SIG-M5 (cell line): ENCODE data around the gene SERPINB13.
"Not testable (repeated sequence)": the region's sequence is repeated elsewhere in the genome, so short reads cannot be mapped to it uniquely, and the experiment has no call there.

Source experiments
- DNase-seq: peaks from one replicate; lab custom pipeline; 2025; lab: John Stamatoyannopoulos, UW

Gene SERPINB13

DNA sequence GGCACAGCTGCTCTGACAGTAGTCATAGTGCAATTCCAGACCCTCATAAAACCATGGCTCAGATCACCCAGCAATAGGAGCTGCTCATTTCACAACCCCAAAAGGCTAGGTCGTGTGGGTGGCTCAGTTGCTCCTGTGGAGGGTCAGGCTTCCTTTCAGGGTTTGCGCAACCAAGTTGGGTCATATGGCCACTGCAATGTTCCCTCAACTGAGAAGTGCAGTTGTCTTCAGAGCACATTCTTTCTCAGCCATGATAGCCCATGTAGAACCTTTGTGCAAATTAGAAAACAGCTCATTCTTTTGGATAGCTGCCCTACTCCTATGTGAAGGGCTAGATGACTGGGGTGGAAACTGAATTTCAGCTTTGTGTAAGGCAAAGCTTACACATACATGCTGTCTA lies 3.2 kb downstream of the SERPINB13 start:
- DNase-seq = peak; percentile 63

DNA sequence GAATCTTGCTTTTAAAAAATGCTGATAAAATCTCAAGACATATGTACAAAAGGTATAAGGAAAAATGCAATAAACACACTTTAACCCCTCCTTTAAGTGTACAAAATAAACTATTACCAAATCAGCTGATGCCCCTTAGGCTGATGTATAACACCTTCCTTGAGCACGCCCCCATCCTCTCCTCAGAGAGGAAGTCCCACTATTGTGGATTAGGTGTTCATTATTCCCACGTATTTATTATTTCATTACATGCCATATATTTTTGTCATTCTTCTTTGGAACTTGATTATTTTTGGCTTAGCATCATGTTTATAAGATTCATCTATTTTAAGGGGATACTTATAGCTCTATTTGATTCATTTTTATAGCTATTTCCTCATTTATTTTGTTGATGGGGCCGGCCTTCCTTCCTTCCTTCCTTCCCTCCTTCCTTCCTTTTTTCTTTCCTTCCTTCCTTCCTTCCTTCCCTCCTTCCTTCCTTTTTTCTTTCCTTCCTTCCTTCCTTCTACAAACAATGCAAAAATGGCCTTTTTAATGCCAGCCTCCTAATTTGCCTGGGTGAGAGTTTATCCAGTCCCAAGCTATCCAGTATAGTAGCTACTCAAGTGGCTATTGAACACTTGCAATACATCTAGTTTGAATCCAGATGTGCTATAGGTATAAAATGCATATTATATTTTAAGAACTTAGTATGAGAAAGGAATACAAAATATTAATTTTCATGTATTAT lies 4.0 kb downstream of the SERPINB13 start:
- no peak for DNase-seq

DNA sequence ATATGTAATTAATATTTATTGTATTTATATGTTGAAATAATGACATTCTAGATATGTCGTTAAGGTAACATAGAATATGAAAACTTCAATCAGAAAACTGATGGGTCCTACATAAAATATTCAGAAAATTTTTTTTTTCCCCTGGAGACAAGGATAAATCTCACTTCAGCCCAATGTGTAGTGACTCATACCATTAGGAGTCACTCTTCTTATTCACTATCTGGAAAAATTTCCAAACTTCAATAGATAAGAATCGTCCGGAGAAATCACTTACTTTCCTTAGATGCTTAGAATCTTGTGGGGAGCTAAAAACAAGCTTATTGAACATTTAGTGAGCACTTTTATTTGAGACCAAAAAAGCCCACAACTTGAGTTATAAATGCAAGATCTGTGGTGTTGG lies 4.6 kb downstream of the SERPINB13 start:
- no peak for DNase-seq

DNA sequence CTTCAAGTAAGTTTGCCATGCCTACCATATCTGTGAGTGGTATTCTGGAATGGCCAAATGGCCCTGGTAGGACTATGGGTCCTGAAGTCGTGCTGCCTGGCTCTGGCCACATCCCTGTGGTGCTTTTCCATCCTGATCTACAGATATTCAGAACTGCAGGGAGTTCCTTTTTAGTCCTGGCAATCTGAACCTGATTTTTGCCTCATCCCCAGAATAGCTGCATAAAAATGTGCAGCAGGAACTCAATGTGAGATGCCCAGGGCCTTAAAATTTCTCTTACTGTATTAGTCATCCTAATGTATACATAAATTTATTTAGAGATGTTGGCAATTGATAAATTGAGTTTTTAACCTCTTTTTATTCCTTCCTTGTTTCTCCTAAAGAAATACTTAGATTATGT lies 5.3 kb downstream of the SERPINB13 start:
- no peak for DNase-seq

DNA sequence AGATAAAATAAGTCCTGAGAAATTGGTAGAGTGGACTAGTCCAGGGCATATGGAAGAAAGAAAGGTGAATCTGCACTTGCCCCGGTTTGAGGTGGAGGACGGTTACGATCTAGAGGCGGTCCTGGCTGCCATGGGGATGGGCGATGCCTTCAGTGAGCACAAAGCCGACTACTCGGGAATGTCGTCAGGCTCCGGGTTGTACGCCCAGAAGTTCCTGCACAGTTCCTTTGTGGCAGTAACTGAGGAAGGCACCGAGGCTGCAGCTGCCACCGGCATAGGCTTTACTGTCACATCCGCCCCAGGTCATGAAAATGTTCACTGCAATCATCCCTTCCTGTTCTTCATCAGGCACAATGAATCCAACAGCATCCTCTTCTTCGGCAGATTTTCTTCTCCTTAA lies 9.8 kb downstream of the SERPINB13 start:
- DNase-seq = no peak

DNA sequence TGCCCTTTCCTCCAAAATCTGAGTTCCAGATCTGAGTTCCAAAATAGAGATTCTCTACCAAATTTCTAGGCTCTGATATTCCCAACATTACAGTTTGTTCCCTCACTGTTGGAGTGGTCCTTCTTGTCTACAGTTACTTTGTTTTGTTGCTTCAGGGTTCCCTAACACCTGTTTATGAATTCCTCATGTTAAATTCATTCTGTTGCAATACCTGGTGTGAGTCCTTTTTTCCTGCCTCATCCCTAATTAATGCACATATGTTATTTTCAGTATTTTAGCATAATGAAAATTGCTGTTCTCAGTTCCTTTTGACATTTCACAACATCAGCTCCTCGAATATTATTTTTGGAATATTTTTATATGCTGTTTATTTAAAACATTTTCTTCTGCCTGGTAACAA lies 16.2 kb downstream of the SERPINB13 start:
- DNase-seq = no peak

DNA sequence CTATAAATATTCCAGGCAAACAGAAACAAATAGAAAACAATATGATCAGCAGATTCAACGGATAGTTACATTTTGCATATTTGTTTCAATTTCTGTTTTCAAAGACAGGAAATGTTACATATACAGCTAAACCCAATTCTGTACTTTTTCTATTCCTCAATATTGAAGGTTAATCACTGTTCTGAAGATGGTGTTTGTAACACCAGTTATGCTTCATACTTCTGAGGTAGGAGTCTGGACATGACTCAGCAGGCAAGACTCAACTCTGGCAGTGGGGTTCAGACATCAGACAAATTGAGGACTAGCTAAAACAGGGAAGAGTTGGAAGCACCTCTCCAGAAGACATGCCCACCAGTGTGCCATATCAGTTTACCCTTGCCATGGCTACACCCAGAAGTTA lies 16.6 kb downstream of the SERPINB13 start:
- DNase-seq = no peak

DNA sequence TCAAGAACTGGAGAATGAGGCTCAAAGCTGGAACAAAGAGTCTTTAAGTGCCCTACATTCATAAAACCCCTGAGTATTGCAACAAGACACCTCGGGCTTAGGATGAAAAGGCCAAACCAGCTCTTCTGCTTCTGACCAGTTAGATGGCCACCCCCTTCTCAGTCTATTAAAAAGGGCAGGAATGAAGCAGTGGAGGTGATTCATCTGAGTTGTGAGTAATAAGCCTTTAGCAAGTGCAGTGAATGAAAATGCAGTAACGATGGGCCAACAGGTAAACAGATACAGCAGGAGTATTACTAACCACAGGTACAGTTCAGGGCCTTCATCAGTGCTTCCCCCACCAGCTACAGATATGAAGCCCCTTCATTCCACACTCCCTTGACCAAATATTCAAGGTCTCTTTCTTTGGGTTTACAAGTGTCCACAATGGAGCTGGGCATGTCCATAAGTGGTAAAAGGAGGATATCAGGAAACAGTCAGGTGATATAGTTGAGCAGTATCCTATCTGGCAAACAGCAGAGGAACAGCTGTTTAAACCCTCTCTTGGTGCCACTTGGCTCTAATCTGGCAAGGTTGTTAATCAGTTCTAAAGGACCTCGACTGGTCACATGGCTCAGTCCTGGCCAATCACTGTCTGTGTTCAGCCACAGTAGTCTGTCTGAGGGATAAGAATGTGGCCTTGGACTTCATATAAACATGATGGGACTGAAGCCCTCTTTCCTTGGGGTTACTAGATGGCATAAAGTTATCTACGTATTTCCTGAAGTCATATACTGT lies 17.8 kb downstream of the SERPINB13 start:
- DNase-seq = no peak

DNA sequence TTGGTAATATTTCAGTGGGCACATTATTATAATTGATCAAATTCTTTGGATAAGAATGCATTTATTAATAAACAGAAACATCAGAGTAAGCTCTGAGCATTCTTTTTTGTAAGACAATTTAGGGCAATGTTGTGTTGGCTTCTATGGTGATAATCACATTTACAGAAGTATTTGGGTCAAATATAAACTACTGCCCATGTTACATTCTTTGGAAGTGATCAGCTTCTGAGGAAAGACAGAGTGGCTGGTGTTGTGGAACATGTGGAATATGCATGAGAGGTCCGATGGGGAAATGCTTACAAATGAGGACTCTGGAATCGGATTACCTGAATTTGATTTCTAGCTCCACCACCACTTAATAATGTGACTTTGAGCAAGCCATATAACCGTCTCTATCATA lies 19.4 kb downstream of the SERPINB13 start:
- DNase-seq = no peak

DNA sequence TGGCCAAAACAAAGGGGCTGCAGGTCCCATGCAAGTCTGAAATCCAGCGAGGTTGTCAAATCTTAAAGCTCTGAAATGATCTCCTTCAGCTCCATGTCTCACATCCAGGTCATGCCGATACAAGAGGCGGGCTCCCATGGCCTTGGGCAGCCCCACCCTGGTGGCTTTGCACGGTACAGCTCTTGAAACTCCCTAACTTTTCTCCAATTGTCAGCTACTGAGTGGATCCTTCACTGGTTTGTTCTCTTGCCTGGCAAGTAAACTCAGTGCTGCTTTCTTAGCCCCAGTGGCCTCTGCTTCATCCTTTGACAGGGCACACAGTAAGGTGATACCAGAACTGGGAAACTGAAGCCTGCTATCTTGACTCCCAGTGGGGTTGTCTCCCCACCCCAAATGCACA lies 26.3 kb downstream of the SERPINB13 start:
- DNase-seq = no peak

DNA sequence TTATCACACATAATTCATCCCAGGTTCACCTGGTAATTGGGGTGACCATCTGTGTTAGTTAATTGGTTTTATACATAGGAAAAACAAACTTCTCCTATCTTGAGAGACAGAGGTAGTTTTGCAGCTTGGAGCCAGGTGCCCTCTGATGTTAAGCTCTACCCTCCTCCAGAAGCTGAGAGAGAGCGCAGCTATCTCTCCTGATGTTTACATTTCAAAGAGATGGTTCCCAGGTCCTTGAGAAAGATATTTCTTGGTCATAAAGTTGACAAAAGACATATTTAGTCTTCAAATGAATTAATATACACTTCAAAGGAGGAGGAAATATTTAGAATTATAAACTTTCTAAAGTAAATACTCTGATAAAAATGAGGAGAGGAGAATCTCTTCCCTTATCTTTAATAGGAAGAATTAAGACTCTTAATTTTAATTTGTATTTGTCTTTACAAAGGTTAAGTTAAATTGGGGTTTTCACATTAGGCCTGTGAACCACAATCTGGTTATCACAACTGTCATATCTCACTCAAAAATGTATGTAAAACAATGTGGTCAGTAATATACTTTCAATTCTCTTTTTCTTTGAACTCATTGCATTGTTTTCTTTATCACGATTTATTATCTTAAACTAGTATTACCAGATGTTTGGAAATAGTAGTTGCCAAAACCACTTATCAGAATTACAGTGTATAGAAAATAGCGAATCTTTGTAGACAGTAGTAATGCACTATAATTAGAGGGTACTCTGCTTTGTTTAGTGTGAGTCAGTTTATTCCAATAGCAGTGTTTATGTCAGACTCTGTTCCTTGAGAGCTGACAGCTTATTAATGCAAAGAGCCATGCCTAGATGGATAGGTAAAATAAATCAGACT lies 30.1 kb downstream of the SERPINB13 start:
- no peak for DNase-seq

DNA sequence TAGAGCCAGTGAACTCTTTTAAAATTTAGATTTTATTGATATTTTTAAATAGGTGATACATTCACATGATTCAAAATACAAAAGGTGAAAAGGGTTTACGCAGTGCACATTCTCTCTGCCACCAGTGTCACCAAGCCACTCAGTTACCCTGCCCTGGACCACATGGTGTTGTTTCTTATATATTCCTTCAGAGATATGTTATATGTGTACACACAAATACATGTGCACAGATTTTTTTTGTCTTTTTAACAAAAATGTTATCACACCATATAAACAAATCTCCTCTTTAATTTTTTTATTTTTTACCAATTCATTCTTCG lies 30.7 kb downstream of the SERPINB13 start:
- no peak for DNase-seq

DNA sequence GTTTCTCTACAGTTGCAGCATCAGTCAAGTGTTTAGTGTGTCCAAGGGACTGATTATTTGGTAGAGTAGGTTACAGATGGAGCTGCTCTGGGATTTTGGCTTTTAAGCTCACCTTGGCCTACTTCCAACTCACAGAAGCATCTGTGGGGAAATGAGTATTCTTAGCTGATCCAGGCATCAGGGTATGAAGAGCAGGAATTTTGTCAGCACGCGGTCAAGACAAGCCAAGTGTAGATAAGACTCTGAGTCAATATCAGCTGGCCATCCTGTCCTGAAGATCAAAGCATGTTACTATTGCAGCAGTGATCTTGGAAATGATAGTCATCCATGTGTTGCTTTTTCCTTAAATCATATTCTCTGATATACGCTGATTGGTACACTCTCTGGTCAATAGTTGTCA lies 32.5 kb downstream of the SERPINB13 start:
- DNase-seq = no peak

DNA sequence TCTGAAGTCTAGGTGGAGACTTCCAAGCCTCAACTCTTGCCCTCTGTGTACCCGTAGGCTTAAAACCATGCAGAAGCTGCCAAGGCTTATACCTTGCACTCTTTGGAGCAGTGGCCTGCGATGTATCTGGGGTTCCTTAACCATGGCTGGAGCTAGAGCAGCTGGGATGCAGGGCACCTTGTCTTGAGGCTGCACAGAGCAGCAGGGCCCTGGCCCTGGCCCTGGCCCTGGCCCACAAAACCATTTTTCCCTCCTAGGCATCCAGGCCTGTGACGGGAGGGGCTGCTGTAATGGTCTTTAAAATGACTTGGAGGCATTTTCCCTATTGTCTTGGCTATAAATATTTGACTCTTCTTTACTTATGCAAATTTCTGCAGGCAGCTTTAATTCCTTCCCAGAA lies 37.7 kb downstream of the SERPINB13 start:
- DNase-seq = no peak

DNA sequence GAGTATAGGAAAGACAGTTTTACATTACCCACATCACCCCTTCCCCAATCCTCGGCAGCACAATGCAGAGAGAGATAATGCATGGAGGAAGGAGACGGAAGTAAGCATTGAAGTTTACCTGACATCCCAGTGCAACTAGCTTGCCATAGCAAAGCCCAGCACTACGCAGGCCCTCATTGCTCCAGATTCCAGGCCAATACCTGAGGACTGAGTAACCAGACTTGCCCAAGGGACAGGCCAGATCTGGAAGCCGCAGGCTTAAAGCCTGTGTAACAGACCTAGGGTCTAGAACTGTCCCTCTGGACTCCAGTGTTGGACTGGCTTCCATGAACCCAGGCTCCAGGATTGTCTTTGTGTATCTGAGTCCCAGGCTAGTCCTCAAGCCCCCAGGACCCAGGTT lies 39.3 kb downstream of the SERPINB13 start:
- DNase-seq = no peak

DNA sequence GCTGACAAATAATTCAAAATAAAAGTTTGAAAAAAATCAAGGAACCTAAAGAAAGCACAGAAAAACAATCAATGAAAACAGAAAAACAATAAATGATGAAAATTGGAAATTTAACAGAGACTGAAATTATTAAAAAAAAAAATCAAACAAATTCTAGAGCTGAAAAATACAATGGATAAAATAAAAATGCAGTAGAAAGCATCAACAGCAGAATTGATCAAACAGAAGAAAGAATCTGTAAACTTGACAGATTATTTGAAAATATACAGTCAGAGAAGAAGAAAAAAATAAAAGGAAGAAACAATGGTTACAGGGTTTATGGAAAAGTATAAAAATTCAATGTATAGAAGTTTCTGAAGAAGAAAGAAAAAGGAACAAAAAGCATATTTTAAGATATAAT lies 40.7 kb downstream of the SERPINB13 start:
- no peak for DNase-seq

DNA sequence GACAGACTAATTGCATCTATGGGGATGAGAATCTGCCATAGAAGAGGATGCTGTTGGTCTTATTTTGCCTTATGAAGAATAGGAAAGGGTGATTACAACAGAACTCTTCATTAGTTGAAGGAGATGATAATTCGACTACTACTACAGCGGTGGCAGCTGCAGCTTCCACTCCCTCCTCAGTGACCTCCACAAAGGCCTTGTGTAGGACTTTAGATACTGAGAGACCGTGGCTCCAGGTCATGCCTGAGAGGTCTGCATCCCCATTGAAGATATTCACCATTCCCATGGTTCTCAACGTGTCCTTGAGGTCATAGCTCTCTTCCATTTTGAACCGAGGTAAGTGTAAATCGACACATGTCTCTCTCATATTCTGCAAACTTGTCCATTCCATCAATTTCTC lies 50.6 kb downstream of the SERPINB13 start:
- no peak for DNase-seq

DNA sequence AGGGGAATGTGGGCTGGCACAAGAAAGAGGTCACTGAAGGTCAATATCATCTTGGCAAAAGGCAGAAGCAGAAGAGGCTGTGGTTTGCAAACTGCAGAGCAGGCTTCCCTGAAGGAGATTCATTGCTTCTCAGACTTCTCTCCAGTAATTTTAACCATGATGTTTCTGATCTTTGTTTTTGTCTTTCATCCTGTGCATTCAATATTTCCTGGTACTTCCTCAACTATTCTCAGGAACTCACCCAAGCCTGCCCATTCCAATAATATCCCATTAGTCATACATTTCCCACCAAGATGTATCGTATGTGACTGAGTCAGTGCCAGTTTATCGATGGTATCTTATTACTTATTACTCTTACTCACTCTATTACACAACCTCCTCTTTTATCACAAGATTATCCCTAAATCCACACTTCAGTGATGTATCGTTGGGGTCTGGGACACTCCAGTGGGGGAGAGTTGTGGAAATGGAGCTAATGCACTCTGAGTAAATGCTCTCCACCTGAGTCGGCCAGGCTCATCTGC lies 54.1 kb downstream of the SERPINB13 start:
- not testable (repeated sequence) for DNase-seq

DNA sequence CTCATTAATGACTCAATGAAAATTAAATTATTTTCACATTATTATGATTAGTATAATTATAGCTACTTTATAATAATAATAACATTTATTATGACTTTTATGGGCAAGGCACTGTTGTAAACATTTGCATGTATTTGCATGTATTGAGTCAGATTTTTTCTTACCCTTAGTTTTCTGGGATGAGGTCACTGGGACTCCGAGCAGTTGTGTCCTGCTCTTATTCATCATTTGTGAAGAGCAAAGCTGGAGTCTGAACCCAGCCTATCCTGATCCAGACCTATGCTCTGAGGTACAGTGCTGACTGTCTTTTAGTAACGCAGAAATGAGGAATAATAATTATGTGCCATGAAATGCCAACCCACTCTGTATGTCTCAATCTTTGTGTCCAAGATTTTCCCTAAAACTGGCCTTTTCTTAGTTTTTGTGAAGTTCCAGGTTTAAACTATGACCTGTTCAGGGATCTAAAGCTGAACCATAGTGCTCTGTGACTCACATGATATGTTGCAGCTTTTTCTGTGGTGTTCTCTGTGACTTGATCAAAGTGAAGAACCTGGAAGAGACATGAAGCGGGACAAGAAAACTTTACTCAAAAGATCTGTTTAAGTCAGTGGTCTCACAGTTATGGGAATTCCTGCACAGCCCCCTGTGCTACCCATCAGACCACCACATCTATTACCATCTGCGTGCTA lies 55.7 kb downstream of the SERPINB13 start:
- DNase-seq = not testable (repeated sequence)

DNA sequence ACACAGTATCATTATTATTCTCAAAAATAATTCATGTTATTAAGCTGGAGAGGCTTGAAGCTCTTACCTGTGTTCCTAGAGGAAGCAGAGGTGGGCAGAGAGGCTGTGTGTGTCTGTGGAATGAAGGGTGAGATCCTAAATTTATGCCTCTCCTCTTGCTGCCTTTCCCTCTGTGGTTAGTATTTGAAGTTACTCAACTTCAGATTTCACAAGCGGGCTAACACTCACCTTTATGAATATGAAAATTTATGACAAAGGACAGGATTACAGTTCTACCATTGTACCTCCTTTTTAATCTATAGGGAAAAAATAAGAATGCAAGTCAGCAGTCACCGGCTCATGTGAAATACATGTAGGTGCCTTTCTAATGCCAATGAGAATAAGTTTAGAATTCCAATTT lies 57.0 kb downstream of the SERPINB13 start, which contains the start of gene SERPINB4:
Gene SERPINB4, minus strand, starts transcription at position 115 of the 400 bp plus-strand sequence. CDS start 679 bp downstream, outside the sequence.
- not testable (repeated sequence) for DNase-seq

DNA sequence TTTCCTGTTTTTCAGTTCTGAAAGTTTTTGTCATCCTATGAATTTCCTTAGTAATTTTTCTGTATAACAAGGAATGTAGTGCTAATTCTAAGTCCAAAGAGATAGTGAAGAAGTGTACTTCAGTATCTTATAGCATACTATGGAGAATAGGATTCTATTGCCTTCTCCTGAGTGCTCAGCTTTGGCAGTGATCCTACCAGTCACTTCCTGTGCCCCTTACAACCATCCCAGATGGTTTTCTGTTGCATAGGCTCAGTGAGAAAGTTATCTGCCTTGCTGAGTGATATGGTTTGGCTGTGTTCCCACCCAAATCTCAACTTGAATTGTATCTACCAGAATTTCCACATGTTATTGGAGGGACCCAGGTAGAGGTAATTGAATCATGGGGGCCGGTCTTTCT lies 57.6 kb downstream of the SERPINB13 start:
- not testable (repeated sequence) for DNase-seq

DNA sequence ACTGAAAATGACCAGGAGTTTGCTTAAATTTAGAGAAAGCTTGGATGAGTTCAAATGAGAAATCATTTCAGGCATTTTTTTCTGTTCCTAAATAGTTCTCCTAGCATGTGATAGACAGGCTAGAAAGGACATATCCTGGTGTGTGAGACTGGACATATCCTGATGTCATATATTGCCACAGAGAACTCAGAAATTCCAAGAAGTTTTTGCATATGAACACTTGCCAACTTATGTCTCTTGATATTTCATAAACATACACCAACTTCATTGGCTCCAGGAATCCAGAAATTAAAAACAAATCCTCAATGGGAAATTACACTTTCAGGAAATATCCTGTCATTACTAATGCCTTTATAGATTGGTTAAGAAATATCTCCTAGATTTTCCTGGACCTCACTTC lies 59.8 kb downstream of the SERPINB13 start:
- no peak for DNase-seq
